Stimulated activated CD8-positive, alpha-beta memory T cell treated with anti-CD3 and anti-CD28 coated beads, Interleukin-7, amount 100 ng/mL, for 4 hours (primary cell): Measurements from ENCODE around the gene MBD3L3.
"Not testable (repeated sequence)": the region's sequence is repeated elsewhere in the genome, so short reads cannot be mapped to it uniquely, and the experiment has no call there.

Source experiments
- DNase-seq, 2 donors: peaks; one replicate each; pipeline ENCODE4 v3.0.0-alpha.2; 2020; ENCODE audit warnings: low read depth in 2 of 2

The MBD3L3 gene

DNA sequence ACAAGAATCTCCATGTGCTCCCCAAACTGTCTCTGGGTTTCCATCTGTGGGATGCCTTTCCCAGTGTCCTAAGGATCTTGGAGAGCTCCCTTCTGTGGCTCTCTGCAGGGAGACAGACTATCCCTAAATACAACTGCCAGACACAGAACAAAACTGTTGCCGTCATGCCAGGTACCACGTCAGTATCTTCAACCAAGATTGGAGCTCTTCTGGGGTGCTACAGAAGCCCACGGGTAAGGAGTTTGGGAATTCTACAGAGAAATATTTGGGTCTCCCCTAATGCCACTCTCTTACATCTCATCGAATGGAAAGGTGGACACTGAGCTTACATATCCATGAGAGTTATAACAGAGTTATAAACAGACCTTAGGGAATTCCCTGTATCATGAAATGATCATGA lies 4.9 kb upstream of the MBD3L3 start:
- DNase-seq, result no peak

- not testable (repeated sequence) for DNase-seq
Observed at GRCh38 chr19:7059977-7060376, 1.5 kb upstream of the MBD3L3 start.

GRCh38 chr19:7056371-7056770 lies 2.1 kb downstream of the MBD3L3 start:
- not testable (repeated sequence) for DNase-seq

GRCh38 chr19:7055679-7056078 lies 2.8 kb downstream of the MBD3L3 start:
- DNase-seq, result not testable (repeated sequence)

DNA sequence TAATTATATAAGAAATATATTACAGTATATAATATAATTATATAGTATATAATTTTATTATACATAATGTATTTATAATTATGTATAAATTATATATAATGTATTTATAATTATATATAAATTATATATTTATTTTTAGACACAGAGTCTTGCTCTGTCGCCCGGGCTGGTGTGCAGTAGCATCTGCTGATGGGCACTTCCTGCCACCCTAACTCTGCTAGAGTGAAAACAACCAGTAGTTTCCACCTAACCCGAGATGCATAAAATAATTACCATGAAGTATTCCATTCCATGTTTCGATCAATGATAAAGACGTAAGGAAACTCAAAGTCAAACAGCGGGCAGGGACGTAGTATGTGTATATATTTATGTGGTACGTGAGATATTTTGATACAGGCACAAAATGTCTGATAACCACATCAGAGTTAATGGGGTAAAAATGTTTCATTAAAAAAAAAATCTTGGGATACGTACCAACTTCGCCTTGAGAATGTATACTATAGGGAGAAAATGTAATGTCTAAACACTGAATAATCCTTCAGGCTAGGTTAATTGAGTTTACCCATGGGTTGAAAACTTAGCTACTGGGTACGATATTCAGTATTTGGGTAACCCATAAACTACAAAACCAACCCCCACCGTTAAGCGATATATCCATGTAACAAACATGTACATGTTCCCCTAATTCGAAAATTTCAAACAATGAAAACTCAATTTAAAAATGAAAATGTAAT lies 3.7 kb downstream of the MBD3L3 start:
- not testable (repeated sequence) for DNase-seq

- not testable (repeated sequence) for DNase-seq
Observed at GRCh38 chr19:7052896-7053295, 5.6 kb downstream of the MBD3L3 start.

DNA sequence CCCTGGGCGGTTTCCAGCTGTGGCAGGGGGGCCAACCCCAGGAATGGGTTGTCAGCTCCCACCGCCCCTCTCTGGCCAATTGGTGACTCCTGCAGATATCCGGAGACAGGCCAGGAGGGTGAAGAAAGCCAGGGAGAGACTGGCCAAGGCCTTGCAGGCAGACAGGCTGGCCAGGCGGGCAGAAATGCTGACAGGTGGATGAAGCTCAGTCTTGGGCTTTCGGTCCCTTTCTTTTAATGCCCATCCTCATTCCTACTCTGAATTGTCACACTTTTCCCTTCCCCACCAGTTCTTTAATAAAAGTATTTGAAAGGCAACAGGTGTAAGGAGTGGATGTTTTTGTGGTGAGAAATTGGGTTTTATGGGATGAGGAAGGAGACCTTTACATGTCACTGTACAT lies 7.1 kb downstream of the MBD3L3 start:
- not testable (repeated sequence) for DNase-seq

- not testable (repeated sequence) for DNase-seq
Observed at GRCh38 chr19:7049021-7049420, 9.5 kb downstream of the MBD3L3 start, which contains the start of gene MBD3L2. MBD3L2 (plus strand) TSS chr19:7049321; CDS start chr19:7049374, 53 bp downstream.

DNA sequence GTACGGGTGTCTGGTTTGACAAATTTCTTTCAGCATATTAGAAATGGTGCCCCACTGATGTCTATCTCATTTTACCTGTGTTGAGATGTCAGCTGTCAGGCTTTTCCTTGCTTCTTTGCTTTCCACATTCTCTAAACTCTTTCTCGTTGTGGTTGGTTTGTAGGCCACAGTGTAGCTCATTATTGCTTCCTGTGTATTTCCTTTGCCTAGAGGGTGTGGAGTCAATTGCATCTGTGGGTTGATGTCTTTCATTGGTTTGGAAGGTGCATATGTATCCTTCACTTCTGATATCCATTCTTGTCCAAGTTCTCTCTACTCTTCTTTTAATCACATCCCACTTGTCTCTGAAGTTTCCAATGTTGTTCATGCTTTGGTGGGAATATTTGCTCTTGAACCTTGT lies 16.9 kb downstream of the MBD3L3 start:
- DNase-seq, result not testable (repeated sequence)

- not testable (repeated sequence) for DNase-seq
Observed at GRCh38 chr19:7040079-7040478, 18.4 kb downstream of the MBD3L3 start, which contains the start of gene MBD3L4. MBD3L4 (minus strand) TSS chr19:7040179; CDS start chr19:7040144, 35 bp downstream.

DNA sequence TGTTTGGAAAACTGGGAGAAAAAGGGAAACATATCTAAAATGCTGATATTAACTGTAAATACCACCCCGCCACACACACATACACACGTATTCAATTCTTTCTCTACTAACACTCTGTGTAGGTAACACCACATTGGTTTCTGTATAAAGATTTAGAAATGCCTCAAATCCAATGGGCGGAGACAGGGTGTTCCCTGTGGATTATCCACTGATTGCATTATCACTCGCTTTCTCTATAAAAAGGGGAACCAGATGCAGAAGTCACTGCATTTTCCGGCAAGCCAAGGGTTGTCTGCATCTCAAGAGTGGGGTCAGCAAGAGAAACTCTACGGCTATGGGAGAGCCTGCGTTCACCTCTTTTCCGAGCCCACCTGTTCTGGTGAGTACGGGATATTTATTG lies 28.2 kb downstream of the MBD3L3 start, which contains the start of gene MBD3L5:
MBD3L5 (plus strand) TSS at position 301 of the 400 bp plus-strand sequence; CDS start at position 335, 34 bp downstream.
- not testable (repeated sequence) for DNase-seq

DNA sequence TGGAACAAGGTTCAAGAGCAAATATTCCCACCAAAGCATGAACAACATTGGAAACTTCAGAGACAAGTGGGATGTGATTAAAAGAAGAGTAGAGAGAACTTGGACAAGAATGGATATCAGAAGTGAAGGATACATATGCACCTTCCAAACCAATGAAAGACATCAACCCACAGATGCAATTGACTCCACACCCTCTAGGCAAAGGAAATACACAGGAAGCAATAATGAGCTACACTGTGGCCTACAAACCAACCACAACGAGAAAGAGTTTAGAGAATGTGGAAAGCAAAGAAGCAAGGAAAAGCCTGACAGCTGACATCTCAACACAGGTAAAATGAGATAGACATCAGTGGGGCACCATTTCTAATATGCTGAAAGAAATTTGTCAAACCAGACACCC lies 29.7 kb downstream of the MBD3L3 start:
- DNase-seq, result not testable (repeated sequence)

GRCh38 chr19:7021331-7021730 lies 37.1 kb downstream of the MBD3L3 start, which contains the start of gene MBD3L2B:
MBD3L2B (minus strand) TSS chr19:7021431; CDS start chr19:7021397, 34 bp downstream.
- not testable (repeated sequence) for DNase-seq

GRCh38 chr19:7018828-7019227 lies 39.6 kb downstream of the MBD3L3 start:
- DNase-seq, result no peak

- no peak for DNase-seq
Observed at GRCh38 chr19:7013678-7014077, 44.8 kb downstream of the MBD3L3 start.

DNA sequence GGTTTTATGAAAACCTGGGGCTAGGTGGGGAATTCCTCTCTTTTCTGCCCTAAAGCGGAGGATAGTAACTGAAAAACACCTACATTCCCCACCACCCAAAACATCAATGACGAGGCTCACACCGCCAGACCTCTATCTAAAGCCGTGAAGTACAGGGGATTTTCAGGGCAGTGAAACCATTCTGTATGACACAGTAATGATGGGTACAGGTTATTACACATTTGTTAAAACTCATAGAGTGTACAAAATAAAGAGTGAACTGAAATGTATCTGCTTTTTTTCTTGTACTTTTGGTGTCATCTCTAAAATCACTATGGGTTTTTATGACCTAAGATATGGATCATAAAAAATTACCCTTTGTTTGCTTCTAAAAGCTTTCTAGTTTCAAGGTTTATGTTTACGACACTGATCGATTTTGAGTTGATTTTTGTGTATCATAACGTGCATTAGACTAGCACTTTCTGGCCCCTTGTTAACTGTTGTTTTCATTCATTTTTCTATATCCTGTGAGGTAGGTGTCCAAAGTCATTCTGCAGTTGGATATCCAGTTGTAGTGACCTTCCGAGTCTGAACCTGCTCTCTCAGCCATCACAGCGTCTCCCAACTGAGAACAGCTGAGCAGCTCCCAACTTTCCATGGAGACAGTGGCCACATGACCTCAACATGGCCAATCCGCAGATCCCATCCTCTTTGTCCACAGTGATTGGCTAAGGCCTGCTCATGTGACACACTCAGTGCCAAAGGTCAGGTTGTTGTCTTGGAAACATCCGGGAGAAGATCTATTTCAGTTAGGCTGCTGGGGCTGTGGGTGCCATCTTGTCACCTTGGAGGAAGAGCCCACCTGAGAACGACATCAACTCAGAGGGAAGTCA lies 47.5 kb downstream of the MBD3L3 start:
- DNase-seq, result no peak

- no peak for DNase-seq
Observed at GRCh38 chr19:7007859-7008258, 50.6 kb downstream of the MBD3L3 start.
